Measurements from ENCODE around the gene HES7.

DNA sequence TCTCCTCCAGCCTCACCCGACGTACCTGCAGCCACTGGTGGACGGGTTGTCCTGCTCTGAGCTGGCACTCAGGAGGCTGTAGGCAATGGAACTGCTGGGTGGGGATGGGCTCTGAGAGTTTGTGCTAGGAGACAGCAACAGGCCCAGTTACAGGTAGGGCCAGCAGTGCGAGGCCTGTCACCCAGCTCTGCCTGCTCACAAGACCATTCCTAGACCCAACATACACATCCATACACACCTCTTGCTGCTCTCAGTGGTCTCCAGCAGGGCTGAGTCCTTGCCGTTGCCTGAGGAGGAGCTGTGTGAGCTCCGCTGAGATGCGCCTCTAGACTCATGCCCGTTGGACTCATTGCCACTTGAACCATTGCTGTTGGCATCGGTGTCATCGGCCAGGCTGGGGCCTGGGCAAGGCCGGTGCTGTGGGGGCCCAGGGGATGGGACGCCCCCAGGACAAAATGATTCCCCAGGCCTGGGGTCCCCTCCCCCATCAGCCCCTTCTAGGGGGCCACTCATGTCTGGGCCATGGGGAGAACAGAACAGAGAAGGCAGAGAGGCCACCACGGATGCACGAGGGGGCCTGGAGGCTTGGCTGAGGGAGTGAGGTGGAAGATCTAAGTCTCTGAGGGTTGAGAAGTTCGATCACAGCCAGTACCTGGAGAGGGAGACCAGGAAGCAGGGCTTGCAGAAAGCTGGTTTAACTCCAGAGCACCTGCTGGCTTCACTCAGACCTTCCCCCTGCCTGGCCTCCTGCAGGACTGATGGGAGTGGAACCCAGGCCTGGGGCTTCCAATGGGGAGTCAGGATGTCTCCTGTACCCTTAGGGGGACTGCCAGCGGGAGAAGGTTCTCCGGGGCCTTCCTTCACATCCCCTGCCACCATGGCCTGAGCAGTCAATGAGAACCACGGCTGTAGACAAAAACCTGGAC lies 26.6 kb upstream of the HES7 start:
- TF ChIP-seq, protein P1, sequence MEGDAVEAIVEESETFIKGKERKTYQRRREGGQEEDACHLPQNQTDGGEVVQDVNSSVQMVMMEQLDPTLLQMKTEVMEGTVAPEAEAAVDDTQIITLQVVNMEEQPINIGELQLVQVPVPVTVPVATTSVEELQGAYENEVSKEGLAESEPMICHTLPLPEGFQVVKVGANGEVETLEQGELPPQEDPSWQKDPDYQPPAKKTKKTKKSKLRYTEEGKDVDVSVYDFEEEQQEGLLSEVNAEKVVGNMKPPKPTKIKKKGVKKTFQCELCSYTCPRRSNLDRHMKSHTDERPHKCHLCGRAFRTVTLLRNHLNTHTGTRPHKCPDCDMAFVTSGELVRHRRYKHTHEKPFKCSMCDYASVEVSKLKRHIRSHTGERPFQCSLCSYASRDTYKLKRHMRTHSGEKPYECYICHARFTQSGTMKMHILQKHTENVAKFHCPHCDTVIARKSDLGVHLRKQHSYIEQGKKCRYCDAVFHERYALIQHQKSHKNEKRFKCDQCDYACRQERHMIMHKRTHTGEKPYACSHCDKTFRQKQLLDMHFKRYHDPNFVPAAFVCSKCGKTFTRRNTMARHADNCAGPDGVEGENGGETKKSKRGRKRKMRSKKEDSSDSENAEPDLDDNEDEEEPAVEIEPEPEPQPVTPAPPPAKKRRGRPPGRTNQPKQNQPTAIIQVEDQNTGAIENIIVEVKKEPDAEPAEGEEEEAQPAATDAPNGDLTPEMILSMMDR (IDR thresholded peaks at IDR 0.05; ENCODE audit: low read depth, low read length, missing input control) = no peak
- TF ChIP-seq EGR1 (IDR thresholded peaks at IDR 0.05; ENCODE audit: low read depth in 2 of 2) = no peak
